Spleen (tissue), 11 donors: ENCODE data around the gene COQ6. TPM values are rescaled to one million over a fixed set of nuclear protein-coding genes. Genes with fewer than 3 reads are reported as not detected.
"Not testable (repeated sequence)": the region's sequence is repeated elsewhere in the genome, so short reads cannot be mapped to it uniquely, and the experiment has no call there.

Source experiments
- DNase-seq: peaks from one replicate; pipeline ENCODE4 v3.0.0-alpha.2; 2020
- H3K27ac ChIP-seq, 8 donors: fragments of 200-600 bp; sonication (generic) in 7 of 8; 1 replicate in 4 of 8; 2 replicates in 4 of 8; pipeline versions ENCODE4 v1.5.0 to v1.8.0; 2016 to 2021; ENCODE audit warnings: inconsistent platforms in 4 of 8, mild to moderate bottlenecking in 4 of 8, moderate library complexity in 1 of 8
- H3K27me3 ChIP-seq, 7 donors: fragments of 200-600 bp; sonication (generic) in 6 of 7; replicated peaks in 1 of 7; 1 replicate in 4 of 7; 2 replicates in 3 of 7; pipeline versions ENCODE4 v1.5.0 to v1.8.0; 2016 to 2021; ENCODE audit warnings: inconsistent platforms in 3 of 7, mild to moderate bottlenecking in 1 of 7
- H3K36me3 ChIP-seq, 6 donors: fragments of 200-600 bp; sonication (generic) in 5 of 6; 1 replicate in 4 of 6; 2 replicates in 2 of 6; pipeline versions ENCODE4 v1.5.0 to v1.8.0; 2016 to 2021; ENCODE audit warnings: inconsistent platforms in 2 of 6
- H3K4me1 ChIP-seq, 6 donors: fragments of 200-600 bp; sonication (generic) in 5 of 6; 1 replicate in 3 of 6; 2 replicates in 3 of 6; pipeline versions ENCODE4 v1.5.0 to v1.8.0; 2016 to 2021; ENCODE audit warnings: inconsistent platforms in 3 of 6
- H3K4me3 ChIP-seq, 8 donors: fragments of 200-600 bp; sonication (generic) in 7 of 8; 1 replicate in 4 of 8; 2 replicates in 4 of 8; pipeline versions ENCODE4 v1.5.0 to v1.8.0; 2016 to 2021; ENCODE audit warnings: inconsistent platforms in 4 of 8, mild to moderate bottlenecking in 4 of 8, moderate library complexity in 2 of 8
- H3K9me3 ChIP-seq, 8 donors: fragments of 200-600 bp; sonication (generic) in 7 of 8; 1 replicate in 4 of 8; 2 replicates in 4 of 8; pipeline versions ENCODE4 v1.5.0 to v1.8.0; 2016 to 2021; ENCODE audit warnings: inconsistent platforms in 4 of 8
- POLR2A ChIP-seq, 3 donors: fragments of 450-650 bp; IDR thresholded peaks; one replicate each; pipeline ENCODE4 v1.5.1; 2017; ENCODE audit warnings: antibody characterized with exemption in 3 of 3, mild to moderate bottlenecking in 1 of 3
- POLR2AphosphoS5 ChIP-seq, 3 donors: sonication (generic); formaldehyde crosslinking; IDR thresholded peaks; one replicate each; pipeline ENCODE4 v1.5.1; 2017; ENCODE audit warnings: antibody characterized with exemption in 3 of 3
- WGBS, 5 donors: extraction: QIAGEN DNeasy Blood & Tissue Kit in 3 of 5; methylation state at CpG; one replicate each; pipeline versions ENCODE4 v1.1.5 to v1.1.7; 2013 to 2018; 5-methylcytosine and 5-hydroxymethylcytosine counted together
- intact Hi-C: fragments of 100-400 bp; cut with DNase I; formaldehyde crosslinking; loops from one replicate; pipeline ENCODE4 v1.15.0; 2023; ENCODE audit warnings: low total_unique reads
- polyA plus RNA-seq, 3 donors: library from polyadenylated mRNA; stranded (reverse); fragments of 200-250 nt; gene quantifications; one replicate each; pipeline ENCODE4 v1.2.1, GENCODE V29; 2013
- total RNA-seq, 7 donors: library from RNA; depleted of rRNA in 3 of 7; stranded (reverse); fragments of >200 nt in 3 of 7; fragmentation: NEBNext Ultra II Directional in 4 of 7; extraction: Animal tissue kit (Norgen Biotek cat#: 25700) in 4 of 7; gene quantifications; one replicate each; pipeline versions ENCODE4 v1.1.0 to v1.2.1, GENCODE V29; 2016 to 2021
- TF ChIP-seq, protein P1 (sequence below), 11 experiments: fragments of 200-600 bp in 7 of 11; fragments of 450-650 bp in 4 of 11; sonication (generic) in 4 of 11; IDR thresholded peaks in 8 of 11; conservative IDR thresholded peaks in 3 of 11; 1 replicate in 7 of 11; 2 replicates in 4 of 11; pipeline versions ENCODE4 v1.4.0 to v1.8.0; 2016 to 2021; ENCODE audit warnings: antibody characterized with exemption in 11 of 11, inconsistent platforms in 4 of 11, mild to moderate bottlenecking in 1 of 11
- donor health status: healthy with polysubstance abuse.
- donor health status: DM: no; HTN: no; CAD: no; lungs with moderate emphysema.
- donor health status: DM: no; HTN: no; CAD: no.
- donor health status: Bipolar disorder and iron deficiency.
- donor health status: healthy.
- donor health status: DM: no; HTN: no; CAD: no.
- donor health status: DM: yes; HTN: yes; CAD: no.

The COQ6 gene
- total and polyA plus RNA-seq, 10 donors = 15.1 to 35.4 (median 24.1) TPM

DNA sequence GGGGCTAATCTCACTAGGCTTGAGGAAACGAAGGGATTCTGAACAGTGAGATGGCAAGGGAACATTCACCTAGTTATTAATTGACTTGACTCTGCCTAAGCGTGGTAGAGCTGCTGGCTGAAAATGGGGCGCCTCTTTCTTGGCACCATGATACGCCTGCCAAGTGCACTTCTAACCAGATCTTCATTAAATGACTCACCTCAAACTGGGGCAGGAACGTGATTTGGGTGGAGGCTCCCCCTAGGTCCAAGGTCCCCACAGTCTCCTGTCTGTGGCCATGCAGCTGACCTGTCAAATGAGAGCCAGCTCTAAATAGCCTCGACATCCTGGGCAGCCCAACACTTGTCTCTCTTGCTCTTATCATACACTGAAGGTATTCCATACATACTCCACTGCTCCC lies 26.0 kb downstream of the COQ6 start:
- DNase-seq = no peak
- 80 to 94% (median 84%) methylated on average over 6 of the region's 6 CpGs for WGBS, 5 donors
- peaks cover 0 to 71% (median 16%) of the 10 kb centered on the region in 6 donors for H3K36me3 ChIP-seq
- no peaks in the 10 kb centered on the region for H3K9me3 ChIP-seq
- H3K27me3 ChIP-seq = no peaks in the 10 kb centered on the region
- intact Hi-C loops = no loop called here
- no peak overlapping the region for H3K4me3 ChIP-seq
- H3K27ac ChIP-seq = no peak overlapping the region
- H3K4me1 ChIP-seq = no peaks in the 10 kb centered on the region
- TF ChIP-seq, protein P1, sequence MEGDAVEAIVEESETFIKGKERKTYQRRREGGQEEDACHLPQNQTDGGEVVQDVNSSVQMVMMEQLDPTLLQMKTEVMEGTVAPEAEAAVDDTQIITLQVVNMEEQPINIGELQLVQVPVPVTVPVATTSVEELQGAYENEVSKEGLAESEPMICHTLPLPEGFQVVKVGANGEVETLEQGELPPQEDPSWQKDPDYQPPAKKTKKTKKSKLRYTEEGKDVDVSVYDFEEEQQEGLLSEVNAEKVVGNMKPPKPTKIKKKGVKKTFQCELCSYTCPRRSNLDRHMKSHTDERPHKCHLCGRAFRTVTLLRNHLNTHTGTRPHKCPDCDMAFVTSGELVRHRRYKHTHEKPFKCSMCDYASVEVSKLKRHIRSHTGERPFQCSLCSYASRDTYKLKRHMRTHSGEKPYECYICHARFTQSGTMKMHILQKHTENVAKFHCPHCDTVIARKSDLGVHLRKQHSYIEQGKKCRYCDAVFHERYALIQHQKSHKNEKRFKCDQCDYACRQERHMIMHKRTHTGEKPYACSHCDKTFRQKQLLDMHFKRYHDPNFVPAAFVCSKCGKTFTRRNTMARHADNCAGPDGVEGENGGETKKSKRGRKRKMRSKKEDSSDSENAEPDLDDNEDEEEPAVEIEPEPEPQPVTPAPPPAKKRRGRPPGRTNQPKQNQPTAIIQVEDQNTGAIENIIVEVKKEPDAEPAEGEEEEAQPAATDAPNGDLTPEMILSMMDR (IDR thresholded peaks at IDR 0.05 in 8 of 11, conservative IDR thresholded peaks at IDR 0.05 in 3 of 11) = no peak
- TF ChIP-seq POLR2A (IDR thresholded peaks at IDR 0.05) = no peak
- TF ChIP-seq POLR2AphosphoS5 (IDR thresholded peaks at IDR 0.05) = no peak

DNA sequence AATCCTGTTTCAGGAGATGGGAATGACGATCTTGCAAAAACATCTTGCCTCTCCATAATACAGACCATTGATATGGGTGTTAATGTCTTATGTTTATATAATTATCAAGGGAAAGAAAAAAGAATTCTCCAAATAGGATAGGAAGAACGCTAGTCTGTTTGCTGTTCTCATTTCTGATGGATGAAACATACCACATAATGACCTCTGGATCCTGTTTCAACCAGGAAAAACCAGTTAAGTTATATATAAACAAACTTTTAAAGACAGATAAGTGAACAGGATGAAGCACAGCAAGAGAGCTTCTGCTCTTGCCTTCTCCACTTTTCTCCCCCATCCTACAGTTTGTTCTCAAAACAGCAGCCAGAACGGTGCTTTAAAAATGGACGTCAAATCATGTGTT lies 27.8 kb downstream of the COQ6 start:
- H3K27ac ChIP-seq = no peak overlapping the region
- no peak overlapping the region for H3K4me3 ChIP-seq
- H3K4me1 ChIP-seq = no peaks in the 10 kb centered on the region
- no peaks in the 10 kb centered on the region for H3K27me3 ChIP-seq
- peaks cover 0 to 71% (median 12%) of the 10 kb centered on the region in 6 donors for H3K36me3 ChIP-seq
- intact Hi-C loops = no loop called here
- TF ChIP-seq POLR2AphosphoS5 (IDR thresholded peaks at IDR 0.05) (no peak), POLR2A (IDR thresholded peaks at IDR 0.05) (no peak)
- TF ChIP-seq, protein P1 (IDR thresholded peaks at IDR 0.05 in 8 of 11, conservative IDR thresholded peaks at IDR 0.05 in 3 of 11) = no peak
- DNase-seq = no peak
- WGBS, 5 donors = 59 to 87% (median 62%) methylated on average over 4 of the region's 4 CpGs
- no peaks in the 10 kb centered on the region for H3K9me3 ChIP-seq

DNA sequence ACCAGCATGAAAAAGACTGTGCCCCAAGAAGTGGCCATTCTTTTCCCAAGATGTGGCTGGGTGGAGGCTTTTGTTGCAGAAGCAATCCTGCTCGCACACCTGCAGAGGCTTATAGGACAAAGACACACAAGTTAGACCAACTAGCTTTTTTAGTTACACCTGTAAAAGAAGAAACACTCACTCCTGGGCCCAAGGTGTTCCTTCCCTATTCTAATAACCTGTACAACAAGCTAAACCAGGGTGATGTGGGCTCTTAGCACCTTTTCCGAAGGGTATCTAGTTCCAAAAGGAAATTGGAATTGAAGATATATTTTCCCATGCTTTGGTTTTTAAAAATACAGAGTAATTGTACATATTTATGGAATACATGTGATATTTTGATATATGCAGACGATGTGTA lies 38.0 kb downstream of the COQ6 start:
- Histone ChIP-seq H3K9me3 (no peaks in the 10 kb centered on the region), H3K4me1 (no peaks in the 10 kb centered on the region), H3K36me3 (peaks cover 0 to 53% (median 20%) of the 10 kb centered on the region in 6 donors), H3K27me3 (no peaks in the 10 kb centered on the region), H3K4me3 (no peak overlapping the region), H3K27ac (no peak overlapping the region)
- WGBS, 5 donors = 92 to 99% (median 96%) methylated on average over 3 of the region's 3 CpGs
- TF ChIP-seq POLR2AphosphoS5 (IDR thresholded peaks at IDR 0.05) (no peak), POLR2A (IDR thresholded peaks at IDR 0.05) (no peak)
- TF ChIP-seq, protein P1 (IDR thresholded peaks at IDR 0.05 in 8 of 11, conservative IDR thresholded peaks at IDR 0.05 in 3 of 11) = no peak
- intact Hi-C loops = no loop called here
- no peak for DNase-seq

DNA sequence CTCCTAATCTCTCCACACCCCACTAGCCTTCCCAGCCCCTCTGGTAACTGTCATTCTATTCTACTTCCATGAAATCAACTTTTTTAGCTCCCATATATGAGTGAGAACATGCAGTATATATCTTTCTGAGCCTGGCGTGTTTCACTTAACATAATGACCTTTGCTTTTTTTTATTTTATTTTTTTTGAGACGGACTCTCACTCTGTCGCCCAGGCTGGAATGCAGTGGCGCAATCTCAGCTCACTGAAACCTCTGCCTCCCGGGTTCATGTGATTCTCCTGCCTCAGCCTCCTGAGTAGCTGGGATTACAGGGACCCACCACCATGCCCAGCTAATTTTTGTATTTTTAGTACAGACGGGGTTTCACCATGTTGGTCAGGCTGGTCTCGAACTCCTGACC lies 38.6 kb downstream of the COQ6 start:
- 86 to 95% (median 89%) methylated on average over 5 to 7 of the region's 7 CpGs for WGBS, 5 donors
- H3K4me3 ChIP-seq, intact Hi-C loops: not testable (repeated sequence)

DNA sequence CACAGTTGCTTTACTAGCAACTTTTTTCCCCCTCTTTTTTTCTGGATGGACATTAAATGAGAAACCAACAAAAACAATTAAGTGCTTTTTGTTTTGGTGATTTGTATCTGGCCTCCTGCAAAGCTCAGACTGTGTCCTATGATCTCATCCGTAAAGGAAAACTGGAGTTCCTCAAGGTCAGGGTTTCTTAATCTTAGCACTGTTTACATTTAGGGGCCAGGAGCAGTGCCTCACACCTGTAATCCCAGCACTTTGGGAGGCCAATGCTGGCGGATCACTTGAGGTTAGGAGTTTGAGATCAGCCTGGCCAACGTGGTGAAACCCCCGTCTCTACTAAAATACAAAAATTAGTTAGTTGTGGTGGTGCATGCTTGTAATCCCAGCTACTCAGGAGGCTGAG lies 41.0 kb downstream of the COQ6 start:
- H3K36me3 ChIP-seq = peaks cover 0 to 34% (median 18%) of the 10 kb centered on the region in 6 donors
- no peaks in the 10 kb centered on the region for H3K4me1 ChIP-seq
- DNase-seq = no peak
- no peak overlapping the region for H3K4me3 ChIP-seq
- no peaks in the 10 kb centered on the region for H3K27me3 ChIP-seq
- intact Hi-C loops = no loop called here
- H3K9me3 ChIP-seq = no peaks in the 10 kb centered on the region
- WGBS, 5 donors = 74 to 91% (median 80%) methylated on average over 4 of the region's 4 CpGs
- TF ChIP-seq POLR2AphosphoS5 (IDR thresholded peaks at IDR 0.05) (no peak), POLR2A (IDR thresholded peaks at IDR 0.05) (no peak)
- TF ChIP-seq, protein P1 (IDR thresholded peaks at IDR 0.05 in 8 of 11, conservative IDR thresholded peaks at IDR 0.05 in 3 of 11) = no peak
- H3K27ac ChIP-seq = no peak overlapping the region

More for the DNA sequence above, 38.6 kb downstream of the COQ6 start:
- not testable (repeated sequence) for DNase-seq, H3K27me3 ChIP-seq, H3K27ac ChIP-seq, H3K9me3 ChIP-seq, H3K4me1 ChIP-seq
- H3K36me3 ChIP-seq = peaks cover 0 to 50% (median 20%) of the 10 kb centered on the region in 6 donors

DNA sequence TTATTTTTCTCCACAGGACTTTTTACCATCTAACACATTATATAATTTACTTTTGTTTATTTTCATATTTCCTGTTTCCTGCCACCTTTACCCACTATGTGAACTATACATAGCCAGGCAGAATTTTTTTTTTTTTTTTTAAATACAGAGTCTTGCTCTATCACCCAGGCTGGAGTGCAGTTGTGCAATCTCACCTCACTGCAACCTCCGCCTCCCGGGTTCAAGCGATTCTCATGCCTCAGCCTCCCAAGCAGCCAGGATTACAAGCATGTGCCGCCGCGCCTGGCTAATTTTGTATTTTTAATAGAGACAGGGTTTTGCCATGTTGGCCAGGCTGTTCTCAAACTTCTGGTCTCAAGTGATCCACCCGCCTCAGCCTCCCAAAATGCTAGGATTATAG lies 44.8 kb downstream of the COQ6 start:
- intact Hi-C loops, H3K9me3 ChIP-seq: not testable (repeated sequence)
- WGBS, 5 donors = 87 to 95% (median 91%) methylated on average over 7 of the region's 7 CpGs

More for the DNA sequence above, 44.8 kb downstream of the COQ6 start:
- H3K36me3 ChIP-seq = peaks cover 0 to 32% (median 4%) of the 10 kb centered on the region in 6 donors
- not testable (repeated sequence) for H3K4me1 ChIP-seq, H3K4me3 ChIP-seq, DNase-seq, H3K27ac ChIP-seq, H3K27me3 ChIP-seq
